Brain microvascular endothelial cell (primary cell): ENCODE measurements around the gene PTPRN2.

ENCODE experiments used
- DNase-seq: peaks from one replicate; pipeline ENCODE4 v3.0.0-alpha.2; 2020
- H3K27ac ChIP-seq: fragments of 250-450 bp; sonication (Bioruptor Pico); 2 replicates; pipeline ENCODE4 v1.5.1; 2020; ENCODE audit warnings: mild to moderate bottlenecking, moderate library complexity
- H3K27me3 ChIP-seq: fragments of 250-450 bp; sonication (Bioruptor Pico); replicated peaks from 2 replicates; pipeline ENCODE4 v1.5.1; 2020; ENCODE audit warnings: mild to moderate bottlenecking
- H3K36me3 ChIP-seq: fragments of 250-450 bp; sonication (Bioruptor Pico); replicated peaks from 2 replicates; pipeline ENCODE4 v1.5.1; 2020; ENCODE audit warnings: mild to moderate bottlenecking
- H3K4me3 ChIP-seq: 2 replicates; pipeline ENCODE4 v1.5.1; 2011; ENCODE audit warnings: low read depth, mild to moderate bottlenecking, control low read depth, low read length, moderate library complexity
- in situ Hi-C: cut with HindIII; loops from 2 replicates; pipeline ENCODE4 v1.10.0; 2017; ENCODE audit warnings: low sequenced_read_pairs, low pct_ligation_motif_present
- TF ChIP-seq, protein P1 (sequence below): IDR thresholded peaks from 2 replicates; pipeline ENCODE4 v1.5.1; 2011; ENCODE audit warnings: low read depth, mild to moderate bottlenecking, moderate library complexity, low read length, control low read depth, inconsistent platforms; ENCODE audit errors: missing control alignments

PTPRN2 gene

DNA sequence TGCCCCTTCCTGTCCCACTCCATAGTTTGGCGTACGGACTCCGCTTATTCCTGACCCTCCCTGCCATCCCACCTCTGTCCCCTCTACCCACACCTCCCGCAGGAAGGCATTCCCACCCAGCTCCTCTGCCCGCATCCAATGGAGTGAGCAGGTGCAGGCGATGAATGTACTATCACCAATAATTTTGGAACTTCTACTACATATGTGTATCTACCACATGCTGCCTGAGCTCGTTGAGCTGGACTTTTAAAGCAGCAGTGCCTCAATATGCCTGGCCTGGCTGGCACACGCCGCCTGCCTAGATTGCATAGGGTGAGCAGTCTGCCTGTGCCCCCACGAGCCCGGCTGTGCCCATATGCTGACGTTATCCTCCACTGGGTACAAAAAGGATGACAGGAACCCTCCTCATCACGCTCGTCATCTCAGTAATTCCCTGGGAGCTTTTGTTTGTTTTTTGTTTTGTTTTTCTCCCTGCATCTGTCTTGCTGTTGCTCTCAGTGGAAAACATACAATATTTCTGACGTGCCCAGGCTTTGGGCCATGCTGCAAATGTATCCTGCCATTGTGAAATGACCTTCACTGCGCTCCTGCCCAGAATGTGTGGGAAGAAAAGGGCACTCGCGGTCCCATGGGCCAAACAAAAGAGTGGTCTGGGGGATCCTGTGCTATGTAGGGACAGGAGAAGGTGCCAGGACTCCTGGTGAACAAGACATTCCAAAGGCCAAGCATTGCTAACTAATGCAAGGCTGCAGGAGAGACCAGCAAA lies 302.8 kb downstream of the PTPRN2 start:
- H3K27me3 ChIP-seq: no peaks in the 10 kb centered on the region
- in situ Hi-C loops: no loop called here
- TF ChIP-seq, protein P1, sequence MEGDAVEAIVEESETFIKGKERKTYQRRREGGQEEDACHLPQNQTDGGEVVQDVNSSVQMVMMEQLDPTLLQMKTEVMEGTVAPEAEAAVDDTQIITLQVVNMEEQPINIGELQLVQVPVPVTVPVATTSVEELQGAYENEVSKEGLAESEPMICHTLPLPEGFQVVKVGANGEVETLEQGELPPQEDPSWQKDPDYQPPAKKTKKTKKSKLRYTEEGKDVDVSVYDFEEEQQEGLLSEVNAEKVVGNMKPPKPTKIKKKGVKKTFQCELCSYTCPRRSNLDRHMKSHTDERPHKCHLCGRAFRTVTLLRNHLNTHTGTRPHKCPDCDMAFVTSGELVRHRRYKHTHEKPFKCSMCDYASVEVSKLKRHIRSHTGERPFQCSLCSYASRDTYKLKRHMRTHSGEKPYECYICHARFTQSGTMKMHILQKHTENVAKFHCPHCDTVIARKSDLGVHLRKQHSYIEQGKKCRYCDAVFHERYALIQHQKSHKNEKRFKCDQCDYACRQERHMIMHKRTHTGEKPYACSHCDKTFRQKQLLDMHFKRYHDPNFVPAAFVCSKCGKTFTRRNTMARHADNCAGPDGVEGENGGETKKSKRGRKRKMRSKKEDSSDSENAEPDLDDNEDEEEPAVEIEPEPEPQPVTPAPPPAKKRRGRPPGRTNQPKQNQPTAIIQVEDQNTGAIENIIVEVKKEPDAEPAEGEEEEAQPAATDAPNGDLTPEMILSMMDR: no peak

DNA sequence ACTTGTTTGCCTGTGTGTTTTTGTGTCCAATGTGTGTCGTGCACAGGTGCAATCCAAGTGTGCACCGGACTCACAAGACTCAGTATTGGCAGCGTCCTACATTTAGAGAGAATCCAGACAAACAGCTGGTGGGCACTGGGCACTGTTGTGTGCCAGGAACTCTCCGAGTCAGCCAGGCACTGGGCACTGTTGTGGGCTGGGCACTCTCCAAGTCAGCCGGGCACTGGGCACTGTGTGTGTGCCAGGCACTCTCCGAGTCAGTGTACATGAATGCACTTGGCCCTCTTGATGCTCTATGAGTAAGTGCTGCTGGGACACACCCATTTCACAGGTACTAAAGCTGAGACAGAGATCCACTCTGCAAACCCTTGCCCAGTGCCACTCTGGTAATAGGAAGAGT lies 303.5 kb downstream of the PTPRN2 start:
- in situ Hi-C loops: no loop called here
- no peak overlapping the region for H3K27ac ChIP-seq
- no peak for DNase-seq
- H3K36me3 ChIP-seq: no peaks in the 10 kb centered on the region
- TF ChIP-seq, protein P1: no peak
- H3K4me3 ChIP-seq: no peak overlapping the region
- H3K27me3 ChIP-seq: no peaks in the 10 kb centered on the region

More for the DNA sequence above, 302.8 kb downstream of the PTPRN2 start:
- Histone ChIP-seq H3K27ac (no peak overlapping the region), H3K4me3 (no peak overlapping the region), H3K36me3 (no peaks in the 10 kb centered on the region)
- DNase-seq: no peak

DNA sequence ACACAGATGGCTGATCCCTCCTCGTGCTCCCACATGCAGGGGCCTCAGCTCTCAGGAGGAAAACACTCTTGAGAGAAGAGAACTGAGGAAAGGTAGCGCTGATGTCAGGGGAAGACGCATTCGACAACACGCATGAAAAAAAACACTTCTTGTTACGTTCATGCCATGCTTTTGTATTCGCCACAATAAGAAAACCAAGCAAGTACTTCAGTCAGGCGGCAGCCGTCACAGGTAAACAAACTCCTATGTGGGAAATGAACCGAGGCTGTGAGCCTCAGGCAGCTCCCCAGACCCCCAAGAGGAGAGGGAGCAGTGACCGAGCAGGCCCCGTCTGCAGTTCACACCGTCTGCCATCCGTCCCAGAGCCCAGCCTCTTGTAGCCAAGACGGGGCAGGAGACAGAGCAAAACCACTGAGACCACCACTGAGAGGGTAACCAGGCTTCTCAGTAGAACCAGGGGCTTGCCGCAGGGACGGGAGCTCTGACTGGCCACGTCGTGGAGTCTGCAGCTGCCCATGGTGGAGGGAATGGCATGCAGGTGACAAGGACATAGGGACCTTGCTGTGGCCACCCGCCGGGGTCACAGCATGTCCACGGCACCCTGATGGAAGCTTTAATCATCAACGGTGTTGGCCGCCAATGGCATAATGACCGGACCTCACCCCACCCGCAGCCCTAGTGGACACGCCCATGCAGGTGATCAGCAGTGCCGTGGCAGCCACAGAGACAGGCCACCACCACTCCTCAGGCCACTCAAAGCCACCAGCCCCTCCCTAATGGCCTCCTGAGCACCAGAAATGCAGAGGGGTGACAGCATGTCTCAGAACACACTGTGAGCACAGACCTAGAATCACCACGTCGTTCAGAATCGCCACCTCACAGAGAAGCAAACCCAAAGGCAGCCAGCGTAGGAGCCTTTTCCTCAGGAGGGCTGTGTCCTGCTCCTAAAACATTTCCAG lies 304.3 kb downstream of the PTPRN2 start:
- H3K27me3 ChIP-seq: no peaks in the 10 kb centered on the region
- TF ChIP-seq, protein P1: no peak
- in situ Hi-C loops: no loop called here
- H3K27ac ChIP-seq: no peak overlapping the region
- DNase-seq: no peak
- no peaks in the 10 kb centered on the region for H3K36me3 ChIP-seq
- no peak overlapping the region for H3K4me3 ChIP-seq

DNA sequence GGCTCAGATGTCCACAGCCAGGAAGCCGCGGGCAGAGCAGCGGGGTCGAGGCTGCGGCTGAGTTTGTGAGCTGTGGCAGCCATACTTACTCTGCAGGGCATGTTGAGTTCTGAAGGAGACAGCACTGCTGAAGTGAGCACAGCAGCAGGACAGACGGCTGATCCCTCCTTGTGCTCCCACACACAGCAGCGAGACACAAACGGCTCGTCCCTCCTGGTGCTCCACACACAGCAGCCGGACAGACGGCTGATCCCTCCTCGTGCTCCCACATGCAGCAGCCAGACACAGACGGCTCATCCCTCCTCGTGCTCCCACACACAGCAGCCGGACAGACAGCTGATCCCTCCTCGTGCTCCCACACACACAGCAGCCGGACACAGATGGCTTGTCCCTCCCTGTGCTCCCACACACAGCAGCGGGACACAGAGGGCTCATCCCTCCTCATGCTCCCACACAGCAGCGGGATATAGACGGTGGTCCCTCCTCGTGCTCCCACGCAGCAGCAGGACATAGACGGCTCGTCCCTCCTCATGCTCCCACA lies 305.1 kb downstream of the PTPRN2 start:
- H3K36me3 ChIP-seq: no peaks in the 10 kb centered on the region
- no peak overlapping the region for H3K27ac ChIP-seq
- in situ Hi-C loops: no loop called here
- TF ChIP-seq, protein P1: no peak
- H3K27me3 ChIP-seq: no peaks in the 10 kb centered on the region
- no peak for DNase-seq
- H3K4me3 ChIP-seq: no peak overlapping the region

DNA sequence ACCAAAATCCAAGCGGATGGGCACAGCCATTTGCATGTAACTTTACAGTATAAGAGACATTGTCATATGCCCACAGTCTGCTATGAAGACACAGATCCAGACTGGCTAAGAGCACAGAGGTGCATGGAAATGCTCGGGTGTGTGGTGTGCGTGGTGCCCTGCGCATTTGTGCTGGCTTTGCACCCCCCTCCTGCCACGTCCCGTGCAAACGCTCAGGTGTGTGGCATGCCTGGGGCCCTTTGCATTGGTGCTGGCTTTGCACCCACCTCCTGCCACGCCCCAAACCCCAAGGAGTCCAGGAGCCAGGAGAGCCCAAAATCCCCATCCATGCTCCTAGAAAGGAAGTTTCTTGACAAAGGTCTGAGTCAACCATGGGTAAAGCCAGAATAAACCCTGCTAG lies 306.2 kb downstream of the PTPRN2 start:
- in situ Hi-C loops: no loop called here
- H3K4me3 ChIP-seq: no peak overlapping the region
- H3K27me3 ChIP-seq: no peaks in the 10 kb centered on the region
- DNase-seq: no peak
- H3K27ac ChIP-seq: no peak overlapping the region
- H3K36me3 ChIP-seq: no peaks in the 10 kb centered on the region
- TF ChIP-seq, protein P1: no peak
